Activated CD4-positive, alpha-beta T cell treated with anti-CD3 and anti-CD28 coated beads, Interleukin-10, Interleukin-2, amounts not matched to agents 100 ng/mL and 50 ng/mL, durations not matched to agents 16 hours and 8 hours (primary cell): ENCODE results near the gene SYCN.

Experiments
- DNase-seq: peaks from one replicate; pipeline ENCODE4 v3.0.0-alpha.2; 2020

Gene SYCN

GRCh38 chr19:39192846-39193245 lies 11.2 kb downstream of the SYCN start:
- no peak for DNase-seq

DNA sequence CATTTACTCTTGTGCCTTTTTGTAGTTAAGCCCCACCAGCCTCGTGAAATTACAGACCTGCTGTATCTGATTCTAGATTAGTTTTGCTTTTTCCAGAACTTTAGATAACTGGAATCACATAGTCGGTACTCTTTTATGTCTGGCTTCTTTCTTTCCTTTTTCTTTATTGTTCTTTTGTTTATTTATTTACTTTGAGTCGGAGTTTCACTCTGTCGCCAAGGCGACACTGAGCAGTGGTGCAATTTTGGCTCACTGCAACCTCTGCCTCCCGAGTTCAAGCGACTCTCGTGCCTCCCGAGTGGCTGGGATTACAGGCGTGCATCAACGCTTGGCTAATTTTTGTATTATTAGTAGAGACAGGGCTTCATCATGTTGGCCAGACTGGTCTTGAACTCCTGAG lies 13.3 kb downstream of the SYCN start:
- DNase-seq: no peak

DNA sequence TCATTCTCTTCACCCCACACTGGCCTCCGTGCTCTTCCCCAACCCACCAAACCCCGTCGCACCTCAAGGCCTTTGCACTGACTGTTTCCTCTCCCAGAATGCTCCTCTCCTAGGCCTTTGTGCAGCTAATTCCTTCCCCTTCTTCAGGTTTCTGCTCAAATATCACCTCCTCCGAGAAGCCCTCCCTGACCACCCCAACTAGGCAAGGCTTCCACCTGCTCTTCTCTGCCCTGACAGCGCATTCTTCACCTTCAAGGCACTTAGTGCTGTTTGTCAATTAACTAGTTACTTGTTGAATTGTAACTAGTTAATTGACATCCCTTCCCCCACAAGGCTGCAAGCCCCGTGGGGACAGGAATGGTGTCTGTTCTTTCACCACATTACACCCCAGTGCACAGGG lies 15.1 kb downstream of the SYCN start:
- no peak for DNase-seq

- DNase-seq: no peak
Measured at GRCh38 chr19:39187552-39187943, 16.5 kb downstream of the SYCN start.

DNA sequence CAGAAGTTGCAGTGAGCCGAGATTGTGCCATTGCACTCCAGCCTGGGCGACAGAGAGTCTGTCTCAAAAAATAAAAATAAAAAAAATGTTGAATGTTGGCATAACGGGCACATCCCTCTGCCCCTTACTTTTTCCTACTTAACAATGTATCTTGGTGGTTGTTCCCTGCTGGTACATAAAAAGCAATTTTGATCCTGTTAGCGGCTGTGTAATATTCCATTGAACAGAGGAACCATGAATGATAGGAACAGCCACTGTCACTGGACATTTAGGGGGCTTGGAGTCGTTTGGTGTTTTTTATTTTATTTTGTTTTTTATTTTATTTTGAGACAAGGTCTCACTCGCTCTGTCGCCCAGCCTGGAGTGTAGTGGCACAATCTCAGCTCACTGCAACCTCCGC lies 17.7 kb downstream of the SYCN start:
- no peak for DNase-seq

GRCh38 chr19:39183104-39183503 lies 21.0 kb downstream of the SYCN start:
- no peak for DNase-seq

DNA sequence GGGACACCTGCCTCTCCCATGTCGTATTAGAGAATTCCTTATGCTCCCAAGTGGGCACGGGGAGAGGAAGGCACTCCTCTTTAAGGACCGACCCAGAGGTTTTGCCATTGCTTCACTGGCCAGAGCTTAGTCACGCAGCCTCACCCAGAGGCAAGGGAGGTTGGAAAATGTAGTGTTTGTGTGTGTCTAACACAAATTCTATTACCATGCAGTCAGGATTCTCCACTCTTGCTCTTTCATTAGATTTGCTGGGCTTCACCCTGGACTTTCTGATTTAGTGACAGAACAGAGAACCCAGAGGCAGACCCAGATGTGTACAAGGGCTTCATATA lies 21.9 kb downstream of the SYCN start:
- DNase-seq: no peak

DNA sequence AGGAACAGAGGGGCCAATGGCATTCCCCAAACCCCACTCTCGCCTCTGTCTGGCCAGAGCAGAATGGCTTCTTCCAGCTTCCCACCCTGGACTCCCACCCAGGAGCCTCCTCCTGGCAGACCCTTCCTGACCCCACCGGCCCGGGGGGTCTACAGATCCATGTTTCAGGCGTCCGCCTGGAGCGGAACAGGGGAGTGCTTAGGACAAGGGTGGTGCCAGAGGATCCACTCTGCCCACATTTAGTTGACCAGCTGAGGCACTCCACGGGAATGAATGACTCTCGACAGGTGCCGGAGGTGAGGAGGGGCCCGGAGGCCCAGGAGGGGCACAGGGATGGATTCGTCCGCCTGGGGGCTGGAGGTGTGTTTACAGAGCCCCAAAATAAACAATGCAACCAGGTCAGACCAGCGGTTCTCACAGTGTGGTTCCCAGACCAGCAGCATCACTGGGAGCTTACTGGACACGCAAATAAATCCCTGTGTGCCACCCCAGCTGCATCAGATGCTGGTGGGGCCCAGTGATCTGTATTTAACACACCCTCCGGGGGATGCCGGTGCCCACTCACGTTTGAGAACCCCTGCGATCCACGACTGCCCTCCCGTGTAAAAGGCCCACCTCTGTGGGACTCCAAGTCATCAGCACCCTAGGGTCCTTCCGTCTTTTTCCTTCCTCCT lies 22.4 kb downstream of the SYCN start:
- no peak for DNase-seq

DNA sequence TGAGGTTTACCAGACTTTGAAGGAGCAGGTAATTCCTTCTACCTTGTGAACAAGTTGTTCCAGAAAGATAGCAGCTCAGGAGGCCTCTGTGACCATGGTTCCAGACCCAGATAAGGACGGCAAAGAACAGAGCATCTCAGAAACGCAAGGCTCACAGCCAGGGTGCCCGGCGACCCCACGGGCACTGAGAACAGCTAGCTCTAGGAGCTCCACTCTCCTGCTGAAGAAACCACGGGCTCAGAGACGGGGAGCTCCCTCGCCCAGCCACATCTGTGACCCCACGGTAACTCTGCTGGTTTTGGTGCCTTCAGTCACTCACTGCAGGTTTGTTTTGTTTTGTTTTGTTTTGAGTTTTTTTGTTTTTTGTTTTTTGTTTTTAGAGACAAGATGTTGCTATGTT lies 23.3 kb downstream of the SYCN start:
- DNase-seq: no peak

GRCh38 chr19:39179754-39180153 lies 24.3 kb downstream of the SYCN start:
- DNase-seq: no peak

GRCh38 chr19:39178296-39179006 lies 25.6 kb downstream of the SYCN start:
- no peak for DNase-seq

GRCh38 chr19:39177736-39178135 lies 26.3 kb downstream of the SYCN start:
- DNase-seq: no peak

GRCh38 chr19:39177110-39177699 lies 26.9 kb downstream of the SYCN start:
- DNase-seq: no peak

GRCh38 chr19:39175564-39175963 lies 28.5 kb downstream of the SYCN start:
- no peak for DNase-seq

DNA sequence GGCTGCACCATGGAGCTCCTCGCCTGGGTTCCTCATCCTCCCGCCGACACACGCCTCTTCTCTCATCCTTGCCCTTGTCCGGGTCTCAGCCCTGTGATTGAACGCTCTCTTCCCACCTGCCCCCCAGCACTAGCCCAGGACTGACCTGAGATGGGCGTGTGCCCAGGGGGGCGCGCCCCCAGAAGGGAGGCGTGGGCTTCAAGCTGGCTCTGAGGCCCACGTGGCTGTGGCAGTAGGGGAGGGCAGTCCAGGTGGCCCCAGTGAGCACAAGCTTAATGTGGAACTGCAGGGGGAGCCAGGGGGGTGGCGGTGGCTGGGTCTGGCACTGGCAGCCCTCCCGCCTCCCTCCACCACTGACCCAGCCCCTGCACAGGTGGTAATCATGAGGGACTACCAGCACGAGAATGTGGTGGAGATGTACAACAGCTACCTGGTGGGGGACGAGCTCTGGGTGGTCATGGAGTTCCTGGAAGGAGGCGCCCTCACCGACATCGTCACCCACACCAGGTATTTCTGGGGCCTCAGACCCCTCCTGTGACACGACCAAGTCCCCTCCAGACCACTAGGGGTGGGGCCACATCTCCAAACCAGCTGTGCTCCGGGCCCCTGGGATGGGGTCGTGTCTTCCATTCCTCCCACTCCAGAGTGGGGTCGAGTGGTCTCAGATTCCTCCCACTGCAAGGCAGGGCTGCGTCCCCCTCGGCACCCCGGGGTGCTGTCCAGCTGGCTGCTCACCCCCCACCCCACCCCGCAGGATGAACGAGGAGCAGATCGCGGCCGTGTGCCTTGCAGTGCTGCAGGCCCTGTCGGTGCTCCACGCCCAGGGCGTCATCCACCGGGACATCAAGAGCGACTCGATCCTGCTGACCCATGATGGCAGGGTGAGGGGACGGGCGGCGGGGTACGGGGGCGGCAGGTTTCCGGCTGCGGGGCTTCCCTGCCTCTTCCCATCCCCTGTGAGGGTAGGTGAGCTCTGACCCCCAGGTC lies 29.2 kb downstream of the SYCN start:
- no peak for DNase-seq

DNA sequence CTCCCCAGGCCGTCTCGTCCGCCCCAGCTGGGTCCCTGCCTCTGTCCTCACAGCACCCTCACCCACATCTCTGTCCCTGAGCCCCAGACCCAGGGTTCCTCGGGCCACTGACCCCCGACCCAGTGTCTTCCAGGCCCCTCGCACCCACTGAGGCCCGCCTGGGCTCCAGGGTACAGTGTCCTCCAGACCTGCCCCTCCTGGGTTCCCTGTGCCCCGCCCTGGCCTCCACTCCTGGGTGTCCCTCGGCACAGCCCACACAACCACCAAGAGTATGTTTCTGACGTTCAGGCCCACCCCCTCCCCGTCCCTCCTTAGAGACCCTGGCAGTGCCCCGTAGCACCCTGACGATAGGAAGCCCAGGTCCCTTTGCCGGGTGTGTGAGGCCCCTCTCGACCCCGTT lies 29.9 kb downstream of the SYCN start:
- DNase-seq: no peak

- DNase-seq: no peak
Measured at GRCh38 chr19:39173502-39173991, 30.5 kb downstream of the SYCN start.

DNA sequence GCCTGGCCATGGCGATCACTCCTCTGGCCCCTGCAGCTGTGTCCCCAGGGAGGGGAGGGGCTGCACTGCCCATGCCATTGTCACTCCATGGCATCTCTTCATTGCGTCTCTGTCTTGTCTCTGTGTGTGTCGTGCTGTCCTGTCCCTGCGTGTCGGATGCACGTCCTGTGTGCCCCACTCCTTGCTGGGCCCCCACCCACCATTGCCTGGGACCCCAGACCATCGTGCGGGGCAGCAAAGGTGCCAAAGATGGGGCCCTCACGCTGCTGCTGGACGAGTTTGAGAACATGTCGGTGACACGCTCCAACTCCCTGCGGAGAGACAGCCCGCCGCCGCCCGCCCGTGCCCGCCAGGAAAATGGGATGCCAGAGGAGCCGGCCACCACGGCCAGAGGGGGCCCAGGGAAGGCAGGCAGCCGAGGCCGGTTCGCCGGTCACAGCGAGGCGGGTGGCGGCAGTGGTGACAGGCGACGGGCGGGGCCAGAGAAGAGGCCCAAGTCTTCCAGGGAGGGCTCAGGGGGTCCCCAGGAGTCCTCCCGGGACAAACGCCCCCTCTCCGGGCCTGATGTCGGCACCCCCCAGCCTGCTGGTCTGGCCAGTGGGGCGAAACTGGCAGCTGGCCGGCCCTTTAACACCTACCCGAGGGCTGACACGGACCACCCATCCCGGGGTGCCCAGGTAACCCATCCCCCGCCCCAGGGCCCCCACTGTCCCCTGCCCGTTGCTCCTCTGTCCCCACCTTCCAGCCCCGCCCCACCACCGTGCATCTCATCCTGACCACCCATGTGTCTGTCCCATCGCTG lies 31.2 kb downstream of the SYCN start:
- DNase-seq: no peak

GRCh38 chr19:39171479-39172465 lies 32.3 kb downstream of the SYCN start:
- DNase-seq: no peak

- DNase-seq: no peak
Measured at GRCh38 chr19:39170386-39171231, 33.5 kb downstream of the SYCN start.
